Hepatocyte (in vitro differentiated cells): ENCODE results near the gene GBX1. TPM values are rescaled to one million over a fixed set of nuclear protein-coding genes. Genes with fewer than 3 reads are reported as not detected.

Source experiments
- DNase-seq: peaks from one replicate; pipeline ENCODE4 v3.0.0-alpha.2; 2016; ENCODE audit warnings: low spot score
- H2AFZ ChIP-seq: fragments of 200-600 bp; sonication (generic); 2 replicates; pipeline ENCODE4 v1.6.0; 2016; ENCODE audit warnings: antibody characterized with exemption, mild to moderate bottlenecking
- H3K27ac ChIP-seq: fragments of 200-600 bp; sonication (generic); 2 replicates; pipeline ENCODE4 v1.5.1; 2016; ENCODE audit warnings: mild to moderate bottlenecking
- H3K27me3 ChIP-seq: fragments of 200-600 bp; sonication (generic); 2 replicates; pipeline ENCODE4 v1.6.1; 2016
- H3K36me3 ChIP-seq: fragments of 200-600 bp; sonication (generic); replicated peaks from 2 replicates; pipeline ENCODE4 v1.5.1; 2016; ENCODE audit warnings: low read depth; ENCODE audit not compliant: insufficient read depth
- H3K4me1 ChIP-seq: fragments of 200-600 bp; sonication (generic); 2 replicates; pipeline ENCODE4 v1.5.1; 2016; ENCODE audit warnings: mild to moderate bottlenecking, moderate library complexity; ENCODE audit not compliant: insufficient read depth
- H3K4me2 ChIP-seq: fragments of 200-600 bp; sonication (generic); 2 replicates; pipeline ENCODE4 v1.6.0; 2016
- H3K4me3 ChIP-seq: fragments of 200-600 bp; sonication (generic); 2 replicates; pipeline ENCODE4 v1.5.1; 2016; ENCODE audit warnings: mild to moderate bottlenecking
- H3K79me2 ChIP-seq: fragments of 200-600 bp; sonication (generic); 2 replicates; pipeline ENCODE4 v1.6.0; 2017; ENCODE audit warnings: mild to moderate bottlenecking
- H3K9me2 ChIP-seq: fragments of 200-600 bp; sonication (generic); replicated peaks from 2 replicates; pipeline ENCODE4 v1.6.0; 2017; ENCODE audit warnings: mild to moderate bottlenecking; ENCODE audit not compliant: insufficient read depth
- H3K9me3 ChIP-seq: fragments of 200-600 bp; sonication (generic); 2 replicates; pipeline ENCODE4 v1.5.1; 2016; ENCODE audit warnings: low read depth, mild to moderate bottlenecking
- H4K20me1 ChIP-seq: fragments of 200-600 bp; sonication (generic); 2 replicates; pipeline ENCODE4 v1.6.0; 2016; ENCODE audit warnings: mild to moderate bottlenecking; ENCODE audit not compliant: insufficient read depth, poor library complexity, severe bottlenecking
- EZH2 ChIP-seq: fragments of 200-600 bp; sonication (generic); IDR thresholded peaks from 2 replicates; pipeline ENCODE4 v1.6.1; 2016; ENCODE audit warnings: antibody characterized with exemption, mild to moderate bottlenecking, borderline replicate concordance
- EZH2phosphoT487 ChIP-seq: fragments of 200-600 bp; sonication (generic); IDR thresholded peaks from one replicate; pipeline ENCODE4 v1.6.1; 2018; ENCODE audit warnings: antibody characterized with exemption, mild to moderate bottlenecking, low read depth, moderate library complexity; ENCODE audit not compliant: unreplicated experiment, severe bottlenecking
- WGBS: methylation state at CpG from one replicate; pipeline ENCODE4 v1.1.6; 2016; ENCODE audit warnings: low lambda C conversion rate; ENCODE audit errors: missing lambda C conversion rate; 5-methylcytosine and 5-hydroxymethylcytosine counted together
- polyA plus RNA-seq: library from polyadenylated mRNA; unstranded; fragments of >200 nt; fragmentation: Nextera tagmentation; extraction: Ambion mirVana; gene quantifications from 2 replicates; pipeline ENCODE4 v1.2.1, GENCODE V29; 2016
- total RNA-seq: library from RNA; depleted of rRNA; stranded (reverse); fragments of >200 nt; gene quantifications from 2 replicates; pipeline ENCODE4 v1.2.3, GENCODE V29; 2014
- TF ChIP-seq, protein P1 (sequence below): fragments of 200-600 bp; sonication (generic); IDR thresholded peaks from 2 replicates; pipeline ENCODE4 v1.5.1; 2016; ENCODE audit warnings: antibody characterized with exemption, mild to moderate bottlenecking; ENCODE audit not compliant: poor library complexity

GBX1 gene
- total and polyA plus RNA-seq, 2 experiments from 2014 or later, result not detected

- H3K9me3 ChIP-seq, result no peaks in the 10 kb centered on the region
- no peaks in the 10 kb centered on the region for H3K9me2 ChIP-seq
- H3K27me3 ChIP-seq, result no peaks in the 10 kb centered on the region
- H3K27ac ChIP-seq, result no peak overlapping the region
- 96% methylated on average over 21 of the region's 22 CpGs for WGBS
- no peaks in the 10 kb centered on the region for H3K36me3 ChIP-seq
- peaks cover 44% of the 10 kb centered on the region for H4K20me1 ChIP-seq
- H3K4me1 ChIP-seq, result peaks cover 6% of the 10 kb centered on the region
- no peak overlapping the region for H2AFZ ChIP-seq
- no peak for TF ChIP-seq EZH2
- TF ChIP-seq, protein P1, sequence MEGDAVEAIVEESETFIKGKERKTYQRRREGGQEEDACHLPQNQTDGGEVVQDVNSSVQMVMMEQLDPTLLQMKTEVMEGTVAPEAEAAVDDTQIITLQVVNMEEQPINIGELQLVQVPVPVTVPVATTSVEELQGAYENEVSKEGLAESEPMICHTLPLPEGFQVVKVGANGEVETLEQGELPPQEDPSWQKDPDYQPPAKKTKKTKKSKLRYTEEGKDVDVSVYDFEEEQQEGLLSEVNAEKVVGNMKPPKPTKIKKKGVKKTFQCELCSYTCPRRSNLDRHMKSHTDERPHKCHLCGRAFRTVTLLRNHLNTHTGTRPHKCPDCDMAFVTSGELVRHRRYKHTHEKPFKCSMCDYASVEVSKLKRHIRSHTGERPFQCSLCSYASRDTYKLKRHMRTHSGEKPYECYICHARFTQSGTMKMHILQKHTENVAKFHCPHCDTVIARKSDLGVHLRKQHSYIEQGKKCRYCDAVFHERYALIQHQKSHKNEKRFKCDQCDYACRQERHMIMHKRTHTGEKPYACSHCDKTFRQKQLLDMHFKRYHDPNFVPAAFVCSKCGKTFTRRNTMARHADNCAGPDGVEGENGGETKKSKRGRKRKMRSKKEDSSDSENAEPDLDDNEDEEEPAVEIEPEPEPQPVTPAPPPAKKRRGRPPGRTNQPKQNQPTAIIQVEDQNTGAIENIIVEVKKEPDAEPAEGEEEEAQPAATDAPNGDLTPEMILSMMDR, result no peak
- no peak for TF ChIP-seq EZH2phosphoT487
- peaks cover 16% of the 10 kb centered on the region for H3K79me2 ChIP-seq
- no peak overlapping the region for H3K4me2 ChIP-seq
- no peak for DNase-seq
- H3K4me3 ChIP-seq, result no peak overlapping the region
These were observed 46.6 kb downstream of the GBX1 start for GRCh38 chr7:151120896-151121295.

DNA sequence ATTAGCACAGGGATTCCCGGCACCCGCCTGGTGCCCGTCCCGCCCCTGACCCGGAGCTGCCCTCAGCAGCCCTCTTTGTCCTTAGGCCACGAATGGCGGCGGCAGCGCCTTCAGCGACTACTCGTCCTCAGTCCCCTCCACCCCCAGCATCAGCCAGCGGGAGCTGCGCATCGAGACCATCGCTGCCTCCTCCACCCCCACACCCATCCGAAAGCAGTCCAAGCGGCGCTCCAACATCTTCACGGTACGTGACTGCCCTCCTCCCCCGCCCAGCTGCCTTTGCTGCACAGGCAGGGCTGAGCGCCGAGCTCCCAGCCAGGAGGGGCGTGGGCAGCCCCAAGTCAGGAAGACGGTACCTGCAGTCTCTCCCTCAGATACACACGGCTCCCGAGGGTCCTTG, 47.6 kb downstream of the GBX1 start:
- WGBS, result 97% methylated on average over 26 of the region's 27 CpGs
- Histone ChIP-seq H3K4me3 (no peak overlapping the region), H3K4me2 (no peak overlapping the region), H3K9me3 (no peaks in the 10 kb centered on the region), H3K27ac (no peak overlapping the region), H3K27me3 (no peaks in the 10 kb centered on the region), H3K36me3 (no peaks in the 10 kb centered on the region), H3K79me2 (peaks cover 20% of the 10 kb centered on the region), H3K4me1 (peaks cover 3% of the 10 kb centered on the region), H2AFZ (no peak overlapping the region), H3K9me2 (no peaks in the 10 kb centered on the region), H4K20me1 (peaks cover 39% of the 10 kb centered on the region)
- DNase-seq, result no peak
- TF ChIP-seq EZH2phosphoT487, result no peak
- TF ChIP-seq EZH2, result no peak
- TF ChIP-seq, protein P1, result no peak

DNA sequence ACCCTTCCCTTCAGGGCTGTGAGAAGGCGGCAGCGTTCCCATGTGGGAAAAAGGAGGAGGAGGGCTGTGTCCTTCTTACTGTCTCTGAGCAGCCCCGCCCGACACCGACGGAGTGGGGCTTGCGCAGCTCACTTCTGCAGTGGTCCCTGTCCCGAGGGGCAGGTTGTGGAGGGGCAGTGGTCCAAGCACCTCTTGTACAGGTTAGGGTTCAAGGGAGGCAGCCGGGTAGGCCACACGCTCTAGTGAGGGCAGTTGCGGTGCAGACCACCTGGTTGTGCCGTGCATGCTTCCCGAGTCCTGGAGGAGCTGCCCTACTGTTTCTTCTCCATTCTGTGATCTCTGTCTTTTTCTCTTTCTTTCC, 48.5 kb downstream of the GBX1 start:
- H2AFZ ChIP-seq, result no peak overlapping the region
- TF ChIP-seq EZH2phosphoT487, result no peak
- no peak for TF ChIP-seq EZH2
- TF ChIP-seq, protein P1, result no peak
- WGBS, result 96% methylated on average over 13 of the region's 13 CpGs
- no peak overlapping the region for H3K4me2 ChIP-seq
- no peak overlapping the region for H3K27ac ChIP-seq
- H3K79me2 ChIP-seq, result peaks cover 24% of the 10 kb centered on the region
- peaks cover 36% of the 10 kb centered on the region for H4K20me1 ChIP-seq
- H3K9me2 ChIP-seq, result no peaks in the 10 kb centered on the region
- no peaks in the 10 kb centered on the region for H3K27me3 ChIP-seq
- no peaks in the 10 kb centered on the region for H3K9me3 ChIP-seq
- no peak overlapping the region for H3K4me3 ChIP-seq
- DNase-seq, result no peak
- H3K4me1 ChIP-seq, result peaks cover 7% of the 10 kb centered on the region
- no peaks in the 10 kb centered on the region for H3K36me3 ChIP-seq
